GM12864 (cell line): ENCODE data around the gene RXYLT1.
A peak's percentile ranks its signal among the peaks of the same experiment; 100 is the strongest.
"Not testable (repeated sequence)": the region's sequence is repeated elsewhere in the genome, so short reads cannot be mapped to it uniquely, and the experiment has no call there.

ENCODE experiments used
- DNase-seq: peaks from one replicate; pipeline ENCODE4 v3.0.0-alpha.2; 2011; ENCODE audit warnings: low read depth
- H3K4me3 ChIP-seq: 2 replicates; pipeline ENCODE4 v1.5.1; 2011; ENCODE audit warnings: mild to moderate bottlenecking, low read depth, low read length, control low read depth
- TF ChIP-seq, protein P1 (sequence below): IDR thresholded peaks from 2 replicates; pipeline ENCODE4 v1.5.1; 2011; ENCODE audit warnings: low read depth, mild to moderate bottlenecking, moderate library complexity, low read length, control low read depth, inconsistent platforms; ENCODE audit errors: missing control alignments

RXYLT1 gene

GRCh38 chr12:63828867-63829266 is 49.2 kb downstream of the RXYLT1 start:
- H3K4me3 ChIP-seq, result no peak overlapping the region
- no peak for DNase-seq
- TF ChIP-seq, protein P1, sequence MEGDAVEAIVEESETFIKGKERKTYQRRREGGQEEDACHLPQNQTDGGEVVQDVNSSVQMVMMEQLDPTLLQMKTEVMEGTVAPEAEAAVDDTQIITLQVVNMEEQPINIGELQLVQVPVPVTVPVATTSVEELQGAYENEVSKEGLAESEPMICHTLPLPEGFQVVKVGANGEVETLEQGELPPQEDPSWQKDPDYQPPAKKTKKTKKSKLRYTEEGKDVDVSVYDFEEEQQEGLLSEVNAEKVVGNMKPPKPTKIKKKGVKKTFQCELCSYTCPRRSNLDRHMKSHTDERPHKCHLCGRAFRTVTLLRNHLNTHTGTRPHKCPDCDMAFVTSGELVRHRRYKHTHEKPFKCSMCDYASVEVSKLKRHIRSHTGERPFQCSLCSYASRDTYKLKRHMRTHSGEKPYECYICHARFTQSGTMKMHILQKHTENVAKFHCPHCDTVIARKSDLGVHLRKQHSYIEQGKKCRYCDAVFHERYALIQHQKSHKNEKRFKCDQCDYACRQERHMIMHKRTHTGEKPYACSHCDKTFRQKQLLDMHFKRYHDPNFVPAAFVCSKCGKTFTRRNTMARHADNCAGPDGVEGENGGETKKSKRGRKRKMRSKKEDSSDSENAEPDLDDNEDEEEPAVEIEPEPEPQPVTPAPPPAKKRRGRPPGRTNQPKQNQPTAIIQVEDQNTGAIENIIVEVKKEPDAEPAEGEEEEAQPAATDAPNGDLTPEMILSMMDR, result no peak

DNA sequence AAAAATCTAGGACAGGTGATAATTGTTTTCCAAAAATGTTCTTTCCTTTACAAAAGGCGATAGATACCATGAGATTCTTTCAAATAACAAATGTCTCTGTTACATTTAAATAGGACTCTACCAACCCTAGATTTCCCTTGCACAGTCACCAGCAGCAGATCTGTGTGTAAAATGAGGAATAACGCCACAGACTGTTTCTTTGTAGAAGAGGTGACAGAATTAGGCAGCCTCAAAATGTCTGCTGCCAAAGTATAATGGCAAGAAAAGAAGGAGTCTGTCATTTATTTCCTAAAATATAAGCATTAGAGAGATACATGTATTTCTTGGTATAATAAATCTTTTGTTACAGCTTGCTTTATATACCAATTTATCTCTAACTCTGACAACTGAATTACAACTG is 56.3 kb downstream of the RXYLT1 start:
- no peak overlapping the region for H3K4me3 ChIP-seq
- TF ChIP-seq, protein P1, result no peak
- DNase-seq, result no peak

DNA sequence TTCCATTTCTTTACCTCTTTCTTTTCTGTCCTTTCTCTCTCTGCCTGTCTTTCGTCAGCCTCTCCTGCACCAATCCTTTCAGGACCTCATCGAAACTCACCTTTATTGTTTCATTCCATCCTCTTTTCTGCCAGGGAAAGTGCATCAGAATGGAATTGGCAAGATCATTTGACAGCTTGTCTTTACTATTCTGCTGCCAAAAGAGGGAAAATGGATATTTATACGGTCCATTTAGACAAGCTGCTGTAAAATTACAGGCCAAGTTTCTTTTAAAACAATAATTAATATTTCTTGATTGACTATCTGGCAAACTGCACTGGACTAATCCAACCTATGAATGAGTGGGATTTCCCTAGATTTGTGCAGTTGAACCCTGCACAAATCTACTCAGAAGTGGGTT is 57.2 kb downstream of the RXYLT1 start:
- TF ChIP-seq, protein P1, result no peak
- DNase-seq, result no peak

DNA sequence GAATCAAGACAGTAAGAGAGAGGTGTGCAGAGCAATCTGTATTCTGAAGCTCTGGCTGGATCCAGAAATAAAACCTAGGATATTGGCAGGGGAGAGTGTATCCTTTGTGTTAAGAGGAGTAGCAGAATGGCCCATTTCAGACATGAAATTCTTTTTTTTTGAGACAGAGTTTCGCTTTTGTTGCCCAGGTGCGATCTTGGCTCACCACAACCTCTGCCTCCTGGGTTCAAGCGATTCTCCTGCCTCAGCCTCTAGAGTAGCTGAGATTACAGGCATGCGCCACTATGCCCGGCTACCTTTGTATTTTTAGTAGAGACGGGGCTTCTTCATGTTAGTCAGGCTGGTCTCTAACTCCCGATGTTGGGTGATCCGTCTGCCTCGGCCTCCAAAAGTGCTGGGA is 58.7 kb downstream of the RXYLT1 start:
- TF ChIP-seq, protein P1, result no peak
- DNase-seq, result no peak
- no peak overlapping the region for H3K4me3 ChIP-seq

More for the DNA sequence above, 57.2 kb downstream of the RXYLT1 start:
- H3K4me3 ChIP-seq, result no peak overlapping the region

DNA sequence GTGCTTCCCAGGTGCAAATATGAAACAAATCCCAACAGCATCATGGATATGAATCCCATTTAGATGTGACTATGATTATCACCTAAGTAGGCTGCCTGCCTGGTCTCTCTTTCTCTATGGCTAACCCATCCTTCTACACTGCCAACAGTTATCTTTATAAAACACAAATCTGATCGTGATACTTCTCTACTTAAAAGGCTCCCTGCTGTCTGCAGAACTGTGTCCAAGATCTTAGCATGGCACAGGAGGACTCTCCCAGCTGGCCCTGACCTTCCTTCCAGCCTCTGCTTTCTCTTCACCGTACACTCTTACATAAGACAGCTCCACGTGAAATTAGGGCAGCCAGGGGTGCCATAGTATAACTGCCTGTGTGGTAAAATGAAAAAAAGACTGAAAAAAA is 61.3 kb downstream of the RXYLT1 start:
- H3K4me3 ChIP-seq, result no peak overlapping the region
- TF ChIP-seq, protein P1, result no peak
- DNase-seq, result no peak

DNA sequence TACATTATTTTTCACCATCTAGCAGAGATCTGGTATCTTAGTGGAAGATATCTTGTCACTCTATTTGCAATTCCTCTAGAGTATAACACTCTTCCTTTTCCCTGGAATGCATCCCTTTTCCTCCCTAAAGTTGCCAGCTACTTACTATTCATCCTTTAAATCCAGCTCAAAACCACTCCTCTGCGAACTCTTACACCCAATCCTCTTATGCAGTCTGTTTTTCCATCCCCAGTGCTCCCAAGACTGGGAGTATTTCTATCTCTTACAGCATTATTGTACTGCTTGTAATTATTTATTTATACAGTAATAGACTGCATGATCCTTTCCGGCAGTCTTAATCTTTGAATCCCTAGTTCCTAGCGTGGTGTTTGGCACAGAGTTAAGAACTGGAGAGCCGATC is 61.9 kb downstream of the RXYLT1 start:
- no peak for DNase-seq
- TF ChIP-seq, protein P1, result no peak
- H3K4me3 ChIP-seq, result no peak overlapping the region

DNA sequence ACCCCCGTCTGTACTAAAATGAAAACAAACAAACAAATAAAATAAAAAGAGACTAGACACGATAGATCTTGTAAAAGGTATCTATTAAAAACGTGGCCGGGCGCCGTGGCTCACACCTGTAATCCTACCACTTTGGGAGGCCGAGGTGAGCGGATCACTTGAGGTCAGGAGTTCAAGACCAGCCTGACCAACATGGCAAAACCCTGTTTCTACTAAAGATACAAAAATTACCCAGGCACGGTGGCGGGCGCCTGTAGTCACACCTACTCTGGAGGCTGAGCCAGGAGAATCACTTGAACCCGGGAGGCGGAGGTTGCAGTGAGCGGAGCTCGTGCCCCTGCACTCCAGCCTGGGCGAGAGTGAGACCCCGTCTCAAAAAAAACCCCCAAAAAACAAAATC is 63.0 kb downstream of the RXYLT1 start:
- DNase-seq, H3K4me3 ChIP-seq: not testable (repeated sequence)

DNA sequence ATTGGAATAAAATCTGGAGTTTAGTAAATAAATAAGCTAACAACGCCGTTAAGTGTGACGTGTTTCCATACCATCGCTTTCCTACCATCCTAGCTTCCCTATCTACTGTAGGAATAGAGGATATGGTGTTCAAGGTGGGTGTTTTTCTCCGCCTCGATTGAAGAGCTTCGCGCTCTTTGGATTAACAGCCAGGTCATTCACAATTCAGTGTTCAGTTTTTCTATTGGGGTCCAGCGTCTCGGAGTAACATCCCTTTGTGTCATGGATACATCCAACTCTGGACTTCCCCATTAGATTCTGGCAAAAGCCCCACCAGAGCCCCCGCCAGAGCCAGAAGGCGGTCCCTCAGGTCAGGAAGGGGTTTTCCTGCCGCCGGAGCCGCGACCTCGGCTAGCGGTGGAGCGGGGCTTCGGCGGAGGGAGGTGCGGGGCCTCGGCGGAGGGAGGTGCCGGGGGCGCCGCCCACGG is 63.6 kb downstream of the RXYLT1 start:
- peak overlapping the region; percentile 77 for H3K4me3 ChIP-seq
- no peak for DNase-seq
- TF ChIP-seq, protein P1, result no peak
